K562 (cell line): ENCODE data around the gene IP6K2. TPM values are rescaled to one million over a fixed set of nuclear protein-coding genes. Genes with fewer than 3 reads are reported as not detected.

ENCODE experiments used
- CBX1 ChIP-seq: sonication (generic); IDR thresholded peaks from 2 replicates; pipeline ENCODE4 v1.6.1; 2016; ENCODE audit warnings: antibody characterized with exemption, low read depth, mild to moderate bottlenecking
- CBX2 ChIP-seq: fragments of 200-600 bp; sonication (generic); IDR thresholded peaks from one replicate; pipeline ENCODE4 v1.6.1; 2012; ENCODE audit warnings: mild to moderate bottlenecking, low read length, inconsistent platforms; ENCODE audit not compliant: insufficient read depth, poor library complexity, severe bottlenecking
- DIDO1 ChIP-seq: fragments of 450-650 bp; IDR thresholded peaks from 2 replicates; pipeline ENCODE4 v1.6.1; 2016; ENCODE audit warnings: low read depth, missing biosample characterization, missing genetic modification characterization
- SMAD4 ChIP-seq: fragments of 250-450 bp; sonication (Bioruptor Pico); conservative IDR thresholded peaks from 2 replicates; pipeline ENCODE4 v1.8.0; 2021; ENCODE audit warnings: inconsistent platforms, mild to moderate bottlenecking, moderate library complexity
- SMARCC2 ChIP-seq: fragments of 450-650 bp; IDR thresholded peaks from 2 replicates; pipeline ENCODE4 v1.6.1; 2017; ENCODE audit warnings: antibody characterized with exemption, moderate library complexity, mild to moderate bottlenecking, low read depth
- THRAP3 ChIP-seq: fragments of 450-650 bp; IDR thresholded peaks from 2 replicates; pipeline ENCODE4 v1.6.1; 2016; ENCODE audit warnings: mild to moderate bottlenecking, inconsistent platforms, borderline replicate concordance
- ZBED1 ChIP-seq: IDR thresholded peaks from 2 replicates; pipeline ENCODE4 v1.6.1; 2014
- ZNF121 ChIP-seq: sonication (generic); formaldehyde crosslinking; conservative IDR thresholded peaks from 2 replicates; pipeline ENCODE4 v1.8.0; 2022; ENCODE audit warnings: missing genetic modification reagents
- ZNF668 ChIP-seq: fragments of 250-450 bp; sonication (Bioruptor Pico); IDR thresholded peaks from 2 replicates; pipeline ENCODE4 v1.8.0; 2022; ENCODE audit warnings: mild to moderate bottlenecking, inconsistent platforms
- ZNF75A ChIP-seq: fragments of 450-650 bp; formaldehyde crosslinking; IDR thresholded peaks from 2 replicates; pipeline ENCODE4 v1.4.0; 2020; ENCODE audit warnings: mild to moderate bottlenecking
- ZSCAN29 ChIP-seq: fragments of 450-650 bp; IDR thresholded peaks from 2 replicates; pipeline ENCODE4 v1.6.1; 2017
- polyA plus RNA-seq, 8 experiments: library from polyadenylated mRNA; depleted of rRNA in 4 of 8; stranded (reverse) in 5 of 8; unstranded in 3 of 8; fragments of >200 nt; fragmentation: Nextera tagmentation in 2 of 8; fragmentation: Illumina TruSeq in 1 of 8; extraction: Ambion mirVana in 2 of 8; extraction: Trizol in 1 of 8; gene quantifications; 2 replicates each; pipeline versions ENCODE4 v1.2.1 to v1.2.3, GENCODE V29; 2011 to 2014; ENCODE audit warnings: inconsistent platforms in 1 of 8, missing spikeins in 1 of 8
- total RNA-seq, 7 experiments: library from RNA; depleted of rRNA in 6 of 7; stranded (reverse); fragments of >200 nt in 6 of 7; fragmentation: Illumina TruSeq in 2 of 7; extraction: Trizol in 2 of 7; gene quantifications; 2 replicates each; pipeline versions ENCODE4 v1.2.1 to v1.2.3, GENCODE V29; 2011 to 2021; ENCODE audit warnings: low replicate concordance in 1 of 7
- TF ChIP-seq, protein P1 (sequence below): fragments of 250-450 bp; sonication (Bioruptor Pico); IDR thresholded peaks from 2 replicates; pipeline ENCODE4 v1.4.0; 2020
- TF ChIP-seq, protein P2 (sequence below), 2 experiments: fragments of 150-350 bp in 1 of 2; IDR thresholded peaks; 2 replicates each; pipeline ENCODE4 v1.6.1; 2012 to 2016; ENCODE audit warnings: low read depth in 2 of 2, low read length in 2 of 2, mild to moderate bottlenecking in 1 of 2, moderate library complexity in 1 of 2
- TF ChIP-seq, protein P3 (sequence below): sonication (generic); formaldehyde crosslinking; IDR thresholded peaks from 2 replicates; pipeline ENCODE4 v1.8.0; 2022; ENCODE audit warnings: mild to moderate bottlenecking, missing genetic modification reagents
- TF ChIP-seq, protein P4 (sequence below): IDR thresholded peaks from 2 replicates; pipeline ENCODE4 v1.6.1; 2012; ENCODE audit warnings: low read depth, low read length, improper control_type of control experiment, borderline replicate concordance
- TF ChIP-seq, protein P5 (sequence below): sonication (generic); formaldehyde crosslinking; IDR thresholded peaks from 2 replicates; pipeline ENCODE4 v1.8.1; 2022; ENCODE audit warnings: missing genetic modification reagents
- TF ChIP-seq, protein P6 (sequence below): fragments of 250-450 bp; sonication (Bioruptor Pico); IDR thresholded peaks from 2 replicates; pipeline ENCODE4 v1.4.0; 2020; ENCODE audit warnings: mild to moderate bottlenecking, moderate library complexity

IP6K2 gene
- total and polyA plus RNA-seq, 9 of the 15 experiments (the other 6 are each of a cell fraction or from before 2014, with no cell fraction given), result 19.6 to 78.1 (median 48.0) TPM

DNA sequence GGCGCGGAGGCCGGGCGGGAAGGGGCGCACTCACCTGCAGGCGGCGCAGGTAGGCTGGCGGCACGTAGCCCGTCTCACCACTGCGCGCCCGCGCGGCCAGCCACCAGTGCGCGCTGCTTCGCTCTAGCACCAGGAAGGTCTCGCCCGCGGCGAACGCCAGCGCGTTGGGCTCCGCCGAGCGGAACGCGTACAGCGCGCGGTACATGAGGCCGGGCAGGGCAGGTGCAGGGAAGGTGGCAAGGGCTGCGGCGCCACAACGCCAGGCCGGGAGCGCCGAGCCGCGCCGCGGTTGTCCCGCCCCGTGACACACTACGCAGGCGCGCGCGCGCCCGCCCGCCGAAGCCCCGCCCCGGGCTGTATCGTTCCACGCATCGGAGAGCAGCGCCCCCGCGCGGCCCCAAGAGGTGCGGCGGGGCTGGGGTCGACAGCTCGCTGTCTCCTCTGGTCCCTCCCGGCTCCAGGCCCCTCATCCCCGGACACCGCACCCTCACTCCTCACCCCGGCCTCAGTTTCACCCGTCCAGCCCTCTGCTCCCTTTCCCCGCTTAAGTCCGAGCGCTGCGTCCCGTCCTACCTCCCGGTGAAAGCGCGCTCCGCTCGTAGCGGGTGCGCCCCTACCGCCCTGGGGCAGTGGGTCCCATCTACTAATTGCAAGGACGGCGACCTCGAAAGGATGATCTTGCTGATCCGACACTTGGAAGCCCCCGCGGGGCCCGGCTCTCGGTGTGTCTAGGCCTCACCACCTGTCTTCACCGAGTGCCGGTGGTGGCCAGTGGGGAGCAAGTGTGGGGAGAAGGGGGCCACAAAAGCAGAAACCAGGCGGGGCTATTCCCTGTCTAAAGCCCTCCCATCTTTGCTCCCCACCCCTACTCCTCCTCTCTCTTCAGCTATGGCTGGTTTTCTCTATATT lies 31.2 kb downstream of the IP6K2 start, which contains the start of gene NCKIPSD (continued):
- TF ChIP-seq, protein P1, sequence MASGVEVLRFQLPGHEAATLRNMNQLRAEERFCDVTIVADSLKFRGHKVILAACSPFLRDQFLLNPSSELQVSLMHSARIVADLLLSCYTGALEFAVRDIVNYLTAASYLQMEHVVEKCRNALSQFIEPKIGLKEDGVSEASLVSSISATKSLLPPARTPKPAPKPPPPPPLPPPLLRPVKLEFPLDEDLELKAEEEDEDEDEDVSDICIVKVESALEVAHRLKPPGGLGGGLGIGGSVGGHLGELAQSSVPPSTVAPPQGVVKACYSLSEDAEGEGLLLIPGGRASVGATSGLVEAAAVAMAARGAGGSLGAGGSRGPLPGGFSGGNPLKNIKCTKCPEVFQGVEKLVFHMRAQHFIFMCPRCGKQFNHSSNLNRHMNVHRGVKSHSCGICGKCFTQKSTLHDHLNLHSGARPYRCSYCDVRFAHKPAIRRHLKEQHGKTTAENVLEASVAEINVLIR, result no peak
- TF ChIP-seq ZBED1 (no peak), SMAD4 (CRISPR knock-in tag) (0 out of 2 replicates have a peak, but pooled peaks have one; percentile 40), DIDO1 (no peak), ZSCAN29 (no peak), ZNF75A (CRISPR knock-in tag) (no peak), SMARCC2 (no peak), CBX1 (no peak), THRAP3 (no peak), ZNF121 (CRISPR knock-in tag) (0 out of 2 replicates have a peak, but pooled peaks have one; percentile 25), ZNF668 (CRISPR knock-in tag) (no peak), CBX2 (no peak)
- TF ChIP-seq, protein P2, sequence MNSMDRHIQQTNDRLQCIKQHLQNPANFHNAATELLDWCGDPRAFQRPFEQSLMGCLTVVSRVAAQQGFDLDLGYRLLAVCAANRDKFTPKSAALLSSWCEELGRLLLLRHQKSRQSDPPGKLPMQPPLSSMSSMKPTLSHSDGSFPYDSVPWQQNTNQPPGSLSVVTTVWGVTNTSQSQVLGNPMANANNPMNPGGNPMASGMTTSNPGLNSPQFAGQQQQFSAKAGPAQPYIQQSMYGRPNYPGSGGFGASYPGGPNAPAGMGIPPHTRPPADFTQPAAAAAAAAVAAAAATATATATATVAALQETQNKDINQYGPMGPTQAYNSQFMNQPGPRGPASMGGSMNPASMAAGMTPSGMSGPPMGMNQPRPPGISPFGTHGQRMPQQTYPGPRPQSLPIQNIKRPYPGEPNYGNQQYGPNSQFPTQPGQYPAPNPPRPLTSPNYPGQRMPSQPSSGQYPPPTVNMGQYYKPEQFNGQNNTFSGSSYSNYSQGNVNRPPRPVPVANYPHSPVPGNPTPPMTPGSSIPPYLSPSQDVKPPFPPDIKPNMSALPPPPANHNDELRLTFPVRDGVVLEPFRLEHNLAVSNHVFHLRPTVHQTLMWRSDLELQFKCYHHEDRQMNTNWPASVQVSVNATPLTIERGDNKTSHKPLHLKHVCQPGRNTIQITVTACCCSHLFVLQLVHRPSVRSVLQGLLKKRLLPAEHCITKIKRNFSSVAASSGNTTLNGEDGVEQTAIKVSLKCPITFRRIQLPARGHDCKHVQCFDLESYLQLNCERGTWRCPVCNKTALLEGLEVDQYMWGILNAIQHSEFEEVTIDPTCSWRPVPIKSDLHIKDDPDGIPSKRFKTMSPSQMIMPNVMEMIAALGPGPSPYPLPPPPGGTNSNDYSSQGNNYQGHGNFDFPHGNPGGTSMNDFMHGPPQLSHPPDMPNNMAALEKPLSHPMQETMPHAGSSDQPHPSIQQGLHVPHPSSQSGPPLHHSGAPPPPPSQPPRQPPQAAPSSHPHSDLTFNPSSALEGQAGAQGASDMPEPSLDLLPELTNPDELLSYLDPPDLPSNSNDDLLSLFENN (IDR thresholded peaks at IDR 0.05; ENCODE audit: low read depth in 2 of 2, low read length in 2 of 2), result no peak
- TF ChIP-seq, protein P3, sequence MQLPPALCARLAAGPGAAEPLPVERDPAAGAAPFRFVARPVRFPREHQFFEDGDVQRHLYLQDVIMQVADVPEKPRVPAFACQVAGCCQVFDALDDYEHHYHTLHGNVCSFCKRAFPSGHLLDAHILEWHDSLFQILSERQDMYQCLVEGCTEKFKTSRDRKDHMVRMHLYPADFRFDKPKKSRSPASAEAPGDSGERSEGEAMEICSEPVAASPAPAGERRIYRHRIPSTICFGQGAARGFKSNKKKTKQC, result peak; percentile 32; the same call in 1 of the 2 replicates
- TF ChIP-seq, protein P4, sequence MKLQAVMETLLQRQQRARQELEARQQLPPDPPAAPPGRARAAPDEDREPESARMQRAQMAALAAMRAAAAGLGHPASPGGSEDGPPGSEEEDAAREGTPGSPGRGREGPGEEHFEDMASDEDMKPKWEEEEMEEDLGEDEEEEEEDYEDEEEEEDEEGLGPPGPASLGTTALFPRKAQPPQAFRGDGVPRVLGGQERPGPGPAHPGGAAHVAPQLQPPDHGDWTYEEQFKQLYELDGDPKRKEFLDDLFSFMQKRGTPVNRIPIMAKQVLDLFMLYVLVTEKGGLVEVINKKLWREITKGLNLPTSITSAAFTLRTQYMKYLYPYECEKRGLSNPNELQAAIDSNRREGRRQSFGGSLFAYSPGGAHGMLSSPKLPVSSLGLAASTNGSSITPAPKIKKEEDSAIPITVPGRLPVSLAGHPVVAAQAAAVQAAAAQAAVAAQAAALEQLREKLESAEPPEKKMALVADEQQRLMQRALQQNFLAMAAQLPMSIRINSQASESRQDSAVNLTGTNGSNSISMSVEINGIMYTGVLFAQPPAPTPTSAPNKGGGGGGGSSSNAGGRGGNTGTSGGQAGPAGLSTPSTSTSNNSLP, result no peak
- TF ChIP-seq, protein P5, sequence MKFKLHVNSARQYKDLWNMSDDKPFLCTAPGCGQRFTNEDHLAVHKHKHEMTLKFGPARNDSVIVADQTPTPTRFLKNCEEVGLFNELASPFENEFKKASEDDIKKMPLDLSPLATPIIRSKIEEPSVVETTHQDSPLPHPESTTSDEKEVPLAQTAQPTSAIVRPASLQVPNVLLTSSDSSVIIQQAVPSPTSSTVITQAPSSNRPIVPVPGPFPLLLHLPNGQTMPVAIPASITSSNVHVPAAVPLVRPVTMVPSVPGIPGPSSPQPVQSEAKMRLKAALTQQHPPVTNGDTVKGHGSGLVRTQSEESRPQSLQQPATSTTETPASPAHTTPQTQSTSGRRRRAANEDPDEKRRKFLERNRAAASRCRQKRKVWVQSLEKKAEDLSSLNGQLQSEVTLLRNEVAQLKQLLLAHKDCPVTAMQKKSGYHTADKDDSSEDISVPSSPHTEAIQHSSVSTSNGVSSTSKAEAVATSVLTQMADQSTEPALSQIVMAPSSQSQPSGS, result no peak
- TF ChIP-seq, protein P6, sequence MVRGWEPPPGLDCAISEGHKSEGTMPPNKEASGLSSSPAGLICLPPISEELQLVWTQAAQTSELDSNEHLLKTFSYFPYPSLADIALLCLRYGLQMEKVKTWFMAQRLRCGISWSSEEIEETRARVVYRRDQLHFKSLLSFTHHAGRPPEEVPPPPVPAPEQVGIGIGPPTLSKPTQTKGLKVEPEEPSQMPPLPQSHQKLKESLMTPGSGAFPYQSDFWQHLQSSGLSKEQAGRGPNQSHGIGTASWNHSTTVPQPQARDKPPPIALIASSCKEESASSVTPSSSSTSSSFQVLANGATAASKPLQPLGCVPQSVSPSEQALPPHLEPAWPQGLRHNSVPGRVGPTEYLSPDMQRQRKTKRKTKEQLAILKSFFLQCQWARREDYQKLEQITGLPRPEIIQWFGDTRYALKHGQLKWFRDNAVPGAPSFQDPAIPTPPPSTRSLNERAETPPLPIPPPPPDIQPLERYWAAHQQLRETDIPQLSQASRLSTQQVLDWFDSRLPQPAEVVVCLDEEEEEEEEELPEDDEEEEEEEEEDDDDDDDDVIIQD (CRISPR knock-in tag), result no peak
